ENCODE measurements around the gene UPP2. TPM values are rescaled to one million over a fixed set of nuclear protein-coding genes. Genes with fewer than 3 reads are reported as not detected.

Gene UPP2
- total and polyA plus RNA-seq, 4 donors: 0.51 to 9.0 (median 1.3) TPM

GRCh38 chr2:158056875-158057274 is 44.8 kb upstream of the UPP2 start:
- DNase-seq (ENCODE audit: low spot score): no peak
- no peak overlapping the region for H3K4me3 ChIP-seq (ENCODE audit: low read depth in 1 of 3, low read length in 3 of 3)
- no peak overlapping the region for H3K27ac ChIP-seq (ENCODE audit: low read depth in 1 of 2, low read length in 2 of 2)
- H3K4me1 ChIP-seq (ENCODE audit: control insufficient read depth in 4 of 4, insufficient read depth in 4 of 4, low read length in 3 of 4): peaks cover 0 to 11% (median 10%) of the 10 kb centered on the region in 4 donors
- no peaks in the 10 kb centered on the region for H3K36me3 ChIP-seq (ENCODE audit: control insufficient read depth in 4 of 4, insufficient read depth in 3 of 4, low read depth in 1 of 4, low read length in 3 of 4)
- WGBS: 14% methylated on average over 2 of the region's 2 CpGs
- no peaks in the 10 kb centered on the region for H3K9me3 ChIP-seq (ENCODE audit: control insufficient read depth in 4 of 4, low read length in 3 of 4)
- H3K27me3 ChIP-seq (ENCODE audit: control insufficient read depth in 4 of 4, insufficient read depth in 4 of 4, low read length in 3 of 4): no peaks in the 10 kb centered on the region
- H3K9ac ChIP-seq (ENCODE audit: low read depth in 1 of 2, low read length in 2 of 2): no peak overlapping the region
- TF ChIP-seq MAX (IDR thresholded peaks at IDR 0.05): peak; percentile 62
- no peak for TF ChIP-seq GABPA (IDR thresholded peaks at IDR 0.05 in 1 of 2, conservative IDR thresholded peaks at IDR 0.05 in 1 of 2)
- TF ChIP-seq NR2F2 (IDR thresholded peaks at IDR 0.05): no peak
- TF ChIP-seq SP1 (IDR thresholded peaks at IDR 0.05): peak; percentile 27
- no peak for TF ChIP-seq EGR1 (IDR thresholded peaks at IDR 0.05; ENCODE audit: low read depth in 2 of 2)
- no peak for TF ChIP-seq ATF3 (IDR thresholded peaks at IDR 0.05)
- TF ChIP-seq ZBTB33 (IDR thresholded peaks at IDR 0.05): no peak
- TF ChIP-seq RAD21 (IDR thresholded peaks at IDR 0.05): peak in 1 of 2 donors; percentile 16
- peak in 1 of 2 donors; percentile 73 for TF ChIP-seq JUND (IDR thresholded peaks at IDR 0.05)
- no peak for TF ChIP-seq YY1 (IDR thresholded peaks at IDR 0.05)
- TF ChIP-seq RXRA (IDR thresholded peaks at IDR 0.05): peak; percentile 76 to 91
- TF ChIP-seq REST (IDR thresholded peaks at IDR 0.05): peak; percentile 13
- peak; percentile 74 for TF ChIP-seq FOXA1 (IDR thresholded peaks at IDR 0.05)
- no peak for TF ChIP-seq CTCF (IDR thresholded peaks at IDR 0.05; ENCODE audit: low read depth, low read length, missing input control)
- TF ChIP-seq HNF4A (conservative IDR thresholded peaks at IDR 0.05): peak; percentile 31 to 71
- TF ChIP-seq FOXA2 (IDR thresholded peaks at IDR 0.05): peak; percentile 94
- no peak for TF ChIP-seq TAF1 (conservative IDR thresholded peaks at IDR 0.05)
- no peak for TF ChIP-seq HNF4G (IDR thresholded peaks at IDR 0.05)
